Panc1 (cell line): Measurements from ENCODE around the gene PTBP3.

Experiments used
- POLR2AphosphoS5 ChIP-seq: IDR thresholded peaks from 2 replicates; pipeline ENCODE4 v1.6.1; 2012; ENCODE audit warnings: mild to moderate bottlenecking, low read depth, low read length, moderate library complexity
- REST ChIP-seq, 2 experiments: IDR thresholded peaks; 2 replicates each; pipeline ENCODE4 v1.6.1; 2011 to 2012; ENCODE audit warnings: low read depth in 2 of 2, control low read depth in 1 of 2, low read length in 1 of 2, mild to moderate bottlenecking in 1 of 2, moderate library complexity in 1 of 2; ENCODE audit not compliant: insufficient read depth in 1 of 2
- SIN3A ChIP-seq: IDR thresholded peaks from 2 replicates; pipeline ENCODE4 v1.6.1; 2012; ENCODE audit warnings: low read depth, mild to moderate bottlenecking, low read length, moderate library complexity, borderline replicate concordance; ENCODE audit not compliant: insufficient read depth
- TCF7L2 ChIP-seq: IDR thresholded peaks from 2 replicates; pipeline ENCODE4 v1.6.1; 2011; ENCODE audit warnings: mild to moderate bottlenecking, low read depth, low read length, inconsistent platforms
- TF ChIP-seq, protein P1 (sequence below): fragments of 450-650 bp; IDR thresholded peaks from 2 replicates; pipeline ENCODE4 v1.5.1; 2017; ENCODE audit warnings: mild to moderate bottlenecking

DNA sequence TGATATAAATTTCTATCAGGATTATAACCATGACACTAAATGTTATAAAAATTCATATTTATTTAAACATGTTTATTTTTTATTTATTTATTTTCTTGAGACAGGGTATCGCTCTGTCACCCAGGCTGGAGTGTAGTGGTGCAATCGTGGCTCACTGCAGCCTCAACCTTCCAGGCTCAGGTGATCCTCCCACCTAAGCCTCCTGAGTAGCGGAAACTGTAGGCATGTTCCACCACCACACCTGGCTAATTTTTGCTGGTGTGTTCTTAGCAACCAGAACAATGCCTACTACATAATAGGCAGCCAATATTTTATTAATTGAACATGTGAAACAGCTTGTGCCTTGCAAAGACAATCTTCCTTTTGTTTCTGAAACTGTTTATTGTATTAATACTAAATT is 6.5 kb upstream of the PTBP3 start:
- TF ChIP-seq, protein P1, sequence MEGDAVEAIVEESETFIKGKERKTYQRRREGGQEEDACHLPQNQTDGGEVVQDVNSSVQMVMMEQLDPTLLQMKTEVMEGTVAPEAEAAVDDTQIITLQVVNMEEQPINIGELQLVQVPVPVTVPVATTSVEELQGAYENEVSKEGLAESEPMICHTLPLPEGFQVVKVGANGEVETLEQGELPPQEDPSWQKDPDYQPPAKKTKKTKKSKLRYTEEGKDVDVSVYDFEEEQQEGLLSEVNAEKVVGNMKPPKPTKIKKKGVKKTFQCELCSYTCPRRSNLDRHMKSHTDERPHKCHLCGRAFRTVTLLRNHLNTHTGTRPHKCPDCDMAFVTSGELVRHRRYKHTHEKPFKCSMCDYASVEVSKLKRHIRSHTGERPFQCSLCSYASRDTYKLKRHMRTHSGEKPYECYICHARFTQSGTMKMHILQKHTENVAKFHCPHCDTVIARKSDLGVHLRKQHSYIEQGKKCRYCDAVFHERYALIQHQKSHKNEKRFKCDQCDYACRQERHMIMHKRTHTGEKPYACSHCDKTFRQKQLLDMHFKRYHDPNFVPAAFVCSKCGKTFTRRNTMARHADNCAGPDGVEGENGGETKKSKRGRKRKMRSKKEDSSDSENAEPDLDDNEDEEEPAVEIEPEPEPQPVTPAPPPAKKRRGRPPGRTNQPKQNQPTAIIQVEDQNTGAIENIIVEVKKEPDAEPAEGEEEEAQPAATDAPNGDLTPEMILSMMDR, result no peak
- TF ChIP-seq POLR2AphosphoS5, result no peak
- TF ChIP-seq REST (IDR thresholded peaks at IDR 0.05; ENCODE audit: insufficient read depth in 1 of 2, low read depth in 2 of 2, low read length in 1 of 2), result no peak
- TF ChIP-seq SIN3A, result no peak
- TF ChIP-seq TCF7L2, result no peak
